GM23338 (cell line): ENCODE measurements around the gene CDC25B. TPM values are rescaled to one million over a fixed set of nuclear protein-coding genes. Genes with fewer than 3 reads are reported as not detected.
A peak's percentile ranks its signal among the peaks of the same experiment; 100 is the strongest.

Source experiments
- ATAC-seq: fragments of 200-7000 bp; cut with Tn5 transposase; 3 replicates; pipeline ENCODE4 v1.9.1; 2020
- DNase-seq: peaks from one replicate; pipeline ENCODE4 v3.0.0-alpha.2; 2015; ENCODE audit warnings: low spot score
- H2AFZ ChIP-seq: fragments of 200-600 bp; sonication (generic); 2 replicates; pipeline ENCODE4 v1.8.0; 2016; ENCODE audit warnings: antibody characterized with exemption, mild to moderate bottlenecking, moderate library complexity
- H3F3A ChIP-seq: fragments of 200-600 bp; sonication (generic); replicated peaks from 2 replicates; pipeline ENCODE4 v1.8.0; 2017; ENCODE audit warnings: antibody characterized with exemption, mixed run types, low read depth
- H3K27ac ChIP-seq: fragments of 200-600 bp; sonication (generic); 2 replicates; pipeline ENCODE4 v1.6.1; 2016; ENCODE audit warnings: low read depth
- H3K27me3 ChIP-seq: fragments of 200-600 bp; sonication (generic); 2 replicates; pipeline ENCODE4 v1.8.0; 2016; ENCODE audit warnings: mild to moderate bottlenecking, mixed run types, moderate library complexity; ENCODE audit not compliant: insufficient read depth
- H3K36me3 ChIP-seq: fragments of 200-600 bp; sonication (generic); 2 replicates; pipeline ENCODE4 v1.8.0; 2016; ENCODE audit warnings: mild to moderate bottlenecking; ENCODE audit not compliant: insufficient read depth
- H3K4me1 ChIP-seq: fragments of 200-600 bp; sonication (generic); 2 replicates; pipeline ENCODE4 v1.8.0; 2016; ENCODE audit warnings: mild to moderate bottlenecking, moderate library complexity; ENCODE audit not compliant: insufficient read depth
- H3K4me2 ChIP-seq: fragments of 200-600 bp; sonication (generic); 2 replicates; pipeline ENCODE4 v1.7.1; 2017; ENCODE audit warnings: mixed run types
- H3K4me3 ChIP-seq: fragments of 200-600 bp; sonication (generic); 2 replicates; pipeline ENCODE4 v1.6.1; 2016; ENCODE audit warnings: mixed run types
- H3K79me2 ChIP-seq: fragments of 200-600 bp; sonication (generic); replicated peaks from 2 replicates; pipeline ENCODE4 v1.8.0; 2017; ENCODE audit warnings: mild to moderate bottlenecking; ENCODE audit not compliant: insufficient read depth
- H3K9me2 ChIP-seq: fragments of 200-600 bp; sonication (generic); 2 replicates; pipeline ENCODE4 v1.8.0; 2017; ENCODE audit not compliant: insufficient read depth
- H4K20me1 ChIP-seq: fragments of 200-600 bp; sonication (generic); replicated peaks from 2 replicates; pipeline ENCODE4 v1.8.0; 2017; ENCODE audit warnings: mild to moderate bottlenecking; ENCODE audit not compliant: insufficient read depth
- H3K27ac Mint-ChIP-seq: 2 replicates; pipeline ENCODE4 v1.8.0; 2020; ENCODE audit warnings: inconsistent platforms, mild to moderate bottlenecking, moderate library complexity, mixed read lengths
- H3K27me3 Mint-ChIP-seq: 3 replicates; pipeline ENCODE4 v1.8.0; 2022; ENCODE audit warnings: low read depth, mild to moderate bottlenecking, moderate library complexity, mixed read lengths, inconsistent platforms; ENCODE audit not compliant: insufficient read depth, poor library complexity
- H3K36me3 Mint-ChIP-seq: 3 replicates; pipeline ENCODE4 v1.8.0; 2021; ENCODE audit warnings: low read depth, mild to moderate bottlenecking, inconsistent platforms, moderate library complexity, mixed read lengths
- H3K4me1 Mint-ChIP-seq: 3 replicates; pipeline ENCODE4 v1.8.0; 2020; ENCODE audit warnings: mild to moderate bottlenecking, inconsistent platforms, mixed read lengths
- H3K4me3 Mint-ChIP-seq: 3 replicates; pipeline ENCODE4 v1.8.0; 2021; ENCODE audit warnings: moderate library complexity, mild to moderate bottlenecking, inconsistent platforms, mixed read lengths
- H3K9me3 Mint-ChIP-seq: 3 replicates; pipeline ENCODE4 v1.8.0; 2020; ENCODE audit warnings: moderate library complexity, mild to moderate bottlenecking, inconsistent platforms, mixed read lengths
- CREB1 ChIP-seq: fragments of 250-450 bp; sonication (Bioruptor Pico); IDR thresholded peaks from 2 replicates; pipeline ENCODE4 v1.5.0; 2020; ENCODE audit warnings: low read depth, mild to moderate bottlenecking, moderate library complexity
- EZH2 ChIP-seq: fragments of 200-600 bp; sonication (generic); IDR thresholded peaks from one replicate; pipeline ENCODE4 v1.8.0; 2017; ENCODE audit warnings: antibody characterized with exemption, mild to moderate bottlenecking, low read depth; ENCODE audit not compliant: unreplicated experiment
- EZH2phosphoT487 ChIP-seq: fragments of 200-600 bp; sonication (generic); IDR thresholded peaks from one replicate; pipeline ENCODE4 v1.8.1; 2018; ENCODE audit warnings: antibody characterized with exemption; ENCODE audit not compliant: unreplicated experiment
- NANOG ChIP-seq: IDR thresholded peaks from 2 replicates; pipeline ENCODE4 v1.6.1; 2016; ENCODE audit warnings: antibody characterized with exemption, borderline replicate concordance
- POLR2AphosphoS5 ChIP-seq: IDR thresholded peaks from 2 replicates; pipeline ENCODE4 v1.6.1; 2016; ENCODE audit warnings: antibody characterized with exemption, low read depth
- STAT1 ChIP-seq: IDR thresholded peaks from one replicate; pipeline ENCODE4 v1.6.1; 2016; ENCODE audit warnings: antibody characterized with exemption; ENCODE audit not compliant: unreplicated experiment
- ZNF114 ChIP-seq: fragments of 250-450 bp; sonication (Bioruptor Pico); IDR thresholded peaks from 2 replicates; pipeline ENCODE4 v1.5.0; 2020; ENCODE audit warnings: mild to moderate bottlenecking, moderate library complexity
- ZNF331 ChIP-seq: fragments of 250-450 bp; sonication (Bioruptor Pico); IDR thresholded peaks from 2 replicates; pipeline ENCODE4 v1.5.0; 2020; ENCODE audit warnings: low read depth, mild to moderate bottlenecking, moderate library complexity
- polyA plus RNA-seq: library from polyadenylated mRNA; unstranded; fragments of >200 nt; fragmentation: Nextera tagmentation; extraction: Ambion mirVana; gene quantifications from 2 replicates; pipeline ENCODE4 v1.2.1, GENCODE V29; 2016
- total RNA-seq: library from RNA; depleted of rRNA; stranded (reverse); fragments of >200 nt; shearing (Covaris generic); gene quantifications from 2 replicates; pipeline ENCODE4 v1.2.3, GENCODE V29; 2014
- TF ChIP-seq, protein P1 (sequence below), 2 experiments: fragments of 200-600 bp in 1 of 2; sonication (generic) in 1 of 2; conservative IDR thresholded peaks; 2 replicates each; pipeline versions ENCODE4 v1.5.1 to v1.6.1; 2016 to 2017; ENCODE audit warnings: antibody characterized with exemption in 2 of 2, low read depth in 2 of 2, mild to moderate bottlenecking in 2 of 2, moderate library complexity in 1 of 2
- TF ChIP-seq, protein P2 (sequence below): fragments of 250-450 bp; sonication (Bioruptor Pico); IDR thresholded peaks from 2 replicates; pipeline ENCODE4 v1.5.0; 2020; ENCODE audit warnings: mild to moderate bottlenecking, moderate library complexity
- TF ChIP-seq, protein P3 (sequence below): IDR thresholded peaks from 2 replicates; pipeline ENCODE4 v1.6.1; 2016; ENCODE audit warnings: antibody characterized with exemption

Gene CDC25B
- total and polyA plus RNA-seq, 2 experiments from 2014 or later = 10.5 to 33.0 TPM

DNA sequence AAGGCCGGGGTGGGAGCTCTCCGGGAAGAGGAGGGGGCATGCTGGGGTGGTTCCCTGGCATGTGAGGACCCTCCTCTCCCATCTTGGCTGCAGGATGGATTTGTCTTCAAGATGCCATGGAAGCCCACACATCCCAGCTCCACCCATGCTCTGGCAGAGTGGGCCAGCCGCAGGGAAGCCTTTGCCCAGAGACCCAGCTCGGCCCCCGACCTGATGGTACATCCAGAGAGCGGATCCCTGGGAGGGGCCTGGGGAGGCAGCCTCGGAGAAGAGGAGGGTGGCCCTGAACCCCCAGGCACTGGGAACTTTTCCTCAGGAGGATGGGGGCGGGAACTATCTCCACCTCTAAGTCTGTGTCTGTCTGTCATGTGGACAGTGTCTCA is 4.8 kb downstream of the CDC25B start:
- Histone ChIP-seq H4K20me1 (no peaks in the 10 kb centered on the region; the same call in 1 of the 2 replicates), H3F3A (peaks cover 10% of the 10 kb centered on the region; the same call in 1 of the 2 replicates), H3K79me2 (no peaks in the 10 kb centered on the region), H3K36me3 (no peaks in the 10 kb centered on the region), H3K4me1 (peaks cover 43% of the 10 kb centered on the region), H3K27ac (peak overlapping the region; percentile 78; the same call in 1 of the 2 replicates), H3K4me3 (peak overlapping the region; percentile 44; the same call in 1 of the 2 replicates), H3K4me2 (peak overlapping the region; percentile 70), H3K27me3 (no peaks in the 10 kb centered on the region), H2AFZ (no peak overlapping the region), H3K9me2 (no peaks in the 10 kb centered on the region)
- Mint-ChIP-seq H3K9me3 (no peaks in the 10 kb centered on the region), H3K27ac (0 out of 2 replicates have a peak overlapping the region, but pooled peaks have one; percentile 54), H3K4me3 (no peak overlapping the region), H3K4me1 (peaks cover 51% of the 10 kb centered on the region), H3K27me3 (peaks cover 25% of the 10 kb centered on the region), H3K36me3 (peaks cover 53% of the 10 kb centered on the region)
- no peak for TF ChIP-seq ZNF114 (CRISPR knock-in tag)
- ATAC-seq (no peak), DNase-seq (no peak)

DNA sequence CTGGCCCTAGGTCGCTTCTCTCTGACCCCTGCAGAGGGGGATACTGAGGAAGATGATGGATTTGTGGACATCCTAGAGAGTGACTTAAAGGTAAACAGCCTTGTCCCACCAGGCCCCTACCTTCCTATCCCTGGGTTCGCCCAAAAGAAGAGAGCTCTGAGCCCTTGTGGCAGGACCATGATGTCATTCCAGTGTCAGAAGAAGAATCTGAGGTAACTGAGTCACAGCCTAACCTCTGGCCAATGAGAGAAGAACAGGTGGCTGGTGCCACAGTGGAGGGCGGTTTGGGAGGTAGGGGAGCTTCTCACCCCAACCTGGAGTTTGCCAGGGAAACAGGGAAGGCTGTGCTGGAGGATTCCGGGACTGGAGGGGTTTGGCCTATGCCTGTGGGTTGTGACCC is 5.2 kb downstream of the CDC25B start:
- peaks cover 10% of the 10 kb centered on the region; the same call in 1 of the 2 replicates for H3F3A ChIP-seq
- no peaks in the 10 kb centered on the region; the same call in 1 of the 2 replicates for H4K20me1 ChIP-seq
- H3K27ac ChIP-seq = no peak overlapping the region
- ATAC-seq (no peak), DNase-seq (no peak)
- no peak overlapping the region for H2AFZ ChIP-seq
- H3K9me2 ChIP-seq = no peaks in the 10 kb centered on the region
- H3K27me3 ChIP-seq = no peaks in the 10 kb centered on the region
- no peak overlapping the region for H3K4me3 ChIP-seq
- peaks cover 43% of the 10 kb centered on the region for H3K4me1 ChIP-seq
- Mint-ChIP-seq H3K4me1 (peaks cover 53% of the 10 kb centered on the region), H3K4me3 (no peak overlapping the region), H3K9me3 (no peaks in the 10 kb centered on the region), H3K27ac (no peak overlapping the region), H3K36me3 (peaks cover 56% of the 10 kb centered on the region), H3K27me3 (peaks cover 26% of the 10 kb centered on the region)
- no peaks in the 10 kb centered on the region for H3K79me2 ChIP-seq
- no peak overlapping the region for H3K4me2 ChIP-seq
- H3K36me3 ChIP-seq = no peaks in the 10 kb centered on the region
- TF ChIP-seq EZH2 (no peak), NANOG (no peak), POLR2AphosphoS5 (no peak), ZNF331 (CRISPR knock-in tag) (no peak), EZH2phosphoT487 (no peak), ZNF114 (CRISPR knock-in tag) (no peak), CREB1 (CRISPR knock-in tag) (no peak), STAT1 (no peak)
- TF ChIP-seq, protein P1, sequence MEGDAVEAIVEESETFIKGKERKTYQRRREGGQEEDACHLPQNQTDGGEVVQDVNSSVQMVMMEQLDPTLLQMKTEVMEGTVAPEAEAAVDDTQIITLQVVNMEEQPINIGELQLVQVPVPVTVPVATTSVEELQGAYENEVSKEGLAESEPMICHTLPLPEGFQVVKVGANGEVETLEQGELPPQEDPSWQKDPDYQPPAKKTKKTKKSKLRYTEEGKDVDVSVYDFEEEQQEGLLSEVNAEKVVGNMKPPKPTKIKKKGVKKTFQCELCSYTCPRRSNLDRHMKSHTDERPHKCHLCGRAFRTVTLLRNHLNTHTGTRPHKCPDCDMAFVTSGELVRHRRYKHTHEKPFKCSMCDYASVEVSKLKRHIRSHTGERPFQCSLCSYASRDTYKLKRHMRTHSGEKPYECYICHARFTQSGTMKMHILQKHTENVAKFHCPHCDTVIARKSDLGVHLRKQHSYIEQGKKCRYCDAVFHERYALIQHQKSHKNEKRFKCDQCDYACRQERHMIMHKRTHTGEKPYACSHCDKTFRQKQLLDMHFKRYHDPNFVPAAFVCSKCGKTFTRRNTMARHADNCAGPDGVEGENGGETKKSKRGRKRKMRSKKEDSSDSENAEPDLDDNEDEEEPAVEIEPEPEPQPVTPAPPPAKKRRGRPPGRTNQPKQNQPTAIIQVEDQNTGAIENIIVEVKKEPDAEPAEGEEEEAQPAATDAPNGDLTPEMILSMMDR (conservative IDR thresholded peaks at IDR 0.05; ENCODE audit: low read depth in 2 of 2) = no peak
- TF ChIP-seq, protein P2, sequence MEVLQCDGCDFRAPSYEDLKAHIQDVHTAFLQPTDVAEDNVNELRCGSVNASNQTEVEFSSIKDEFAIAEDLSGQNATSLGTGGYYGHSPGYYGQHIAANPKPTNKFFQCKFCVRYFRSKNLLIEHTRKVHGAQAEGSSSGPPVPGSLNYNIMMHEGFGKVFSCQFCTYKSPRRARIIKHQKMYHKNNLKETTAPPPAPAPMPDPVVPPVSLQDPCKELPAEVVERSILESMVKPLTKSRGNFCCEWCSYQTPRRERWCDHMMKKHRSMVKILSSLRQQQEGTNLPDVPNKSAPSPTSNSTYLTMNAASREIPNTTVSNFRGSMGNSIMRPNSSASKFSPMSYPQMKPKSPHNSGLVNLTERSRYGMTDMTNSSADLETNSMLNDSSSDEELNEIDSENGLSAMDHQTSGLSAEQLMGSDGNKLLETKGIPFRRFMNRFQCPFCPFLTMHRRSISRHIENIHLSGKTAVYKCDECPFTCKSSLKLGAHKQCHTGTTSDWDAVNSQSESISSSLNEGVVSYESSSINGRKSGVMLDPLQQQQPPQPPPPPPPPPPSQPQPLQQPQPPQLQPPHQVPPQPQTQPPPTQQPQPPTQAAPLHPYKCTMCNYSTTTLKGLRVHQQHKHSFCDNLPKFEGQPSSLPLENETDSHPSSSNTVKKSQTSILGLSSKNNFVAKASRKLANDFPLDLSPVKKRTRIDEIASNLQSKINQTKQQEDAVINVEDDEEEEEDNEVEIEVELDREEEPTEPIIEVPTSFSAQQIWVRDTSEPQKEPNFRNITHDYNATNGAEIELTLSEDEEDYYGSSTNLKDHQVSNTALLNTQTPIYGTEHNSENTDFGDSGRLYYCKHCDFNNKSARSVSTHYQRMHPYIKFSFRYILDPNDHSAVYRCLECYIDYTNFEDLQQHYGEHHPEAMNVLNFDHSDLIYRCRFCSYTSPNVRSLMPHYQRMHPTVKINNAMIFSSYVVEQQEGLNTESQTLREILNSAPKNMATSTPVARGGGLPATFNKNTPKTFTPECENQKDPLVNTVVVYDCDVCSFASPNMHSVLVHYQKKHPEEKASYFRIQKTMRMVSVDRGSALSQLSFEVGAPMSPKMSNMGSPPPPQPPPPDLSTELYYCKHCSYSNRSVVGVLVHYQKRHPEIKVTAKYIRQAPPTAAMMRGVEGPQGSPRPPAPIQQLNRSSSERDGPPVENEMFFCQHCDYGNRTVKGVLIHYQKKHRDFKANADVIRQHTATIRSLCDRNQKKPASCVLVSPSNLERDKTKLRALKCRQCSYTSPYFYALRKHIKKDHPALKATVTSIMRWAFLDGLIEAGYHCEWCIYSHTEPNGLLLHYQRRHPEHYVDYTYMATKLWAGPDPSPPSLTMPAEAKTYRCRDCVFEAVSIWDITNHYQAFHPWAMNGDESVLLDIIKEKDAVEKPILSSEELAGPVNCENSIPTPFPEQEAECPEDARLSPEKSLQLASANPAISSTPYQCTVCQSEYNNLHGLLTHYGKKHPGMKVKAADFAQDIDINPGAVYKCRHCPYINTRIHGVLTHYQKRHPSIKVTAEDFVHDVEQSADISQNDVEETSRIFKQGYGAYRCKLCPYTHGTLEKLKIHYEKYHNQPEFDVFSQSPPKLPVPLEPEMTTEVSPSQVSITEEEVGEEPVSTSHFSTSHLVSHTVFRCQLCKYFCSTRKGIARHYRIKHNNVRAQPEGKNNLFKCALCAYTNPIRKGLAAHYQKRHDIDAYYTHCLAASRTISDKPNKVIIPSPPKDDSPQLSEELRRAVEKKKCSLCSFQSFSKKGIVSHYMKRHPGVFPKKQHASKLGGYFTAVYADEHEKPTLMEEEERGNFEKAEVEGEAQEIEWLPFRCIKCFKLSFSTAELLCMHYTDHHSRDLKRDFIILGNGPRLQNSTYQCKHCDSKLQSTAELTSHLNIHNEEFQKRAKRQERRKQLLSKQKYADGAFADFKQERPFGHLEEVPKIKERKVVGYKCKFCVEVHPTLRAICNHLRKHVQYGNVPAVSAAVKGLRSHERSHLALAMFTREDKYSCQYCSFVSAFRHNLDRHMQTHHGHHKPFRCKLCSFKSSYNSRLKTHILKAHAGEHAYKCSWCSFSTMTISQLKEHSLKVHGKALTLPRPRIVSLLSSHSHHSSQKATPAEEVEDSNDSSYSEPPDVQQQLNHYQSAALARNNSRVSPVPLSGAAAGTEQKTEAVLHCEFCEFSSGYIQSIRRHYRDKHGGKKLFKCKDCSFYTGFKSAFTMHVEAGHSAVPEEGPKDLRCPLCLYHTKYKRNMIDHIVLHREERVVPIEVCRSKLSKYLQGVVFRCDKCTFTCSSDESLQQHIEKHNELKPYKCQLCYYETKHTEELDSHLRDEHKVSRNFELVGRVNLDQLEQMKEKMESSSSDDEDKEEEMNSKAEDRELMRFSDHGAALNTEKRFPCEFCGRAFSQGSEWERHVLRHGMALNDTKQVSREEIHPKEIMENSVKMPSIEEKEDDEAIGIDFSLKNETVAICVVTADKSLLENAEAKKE (CRISPR knock-in tag) = no peak
- TF ChIP-seq, protein P3, sequence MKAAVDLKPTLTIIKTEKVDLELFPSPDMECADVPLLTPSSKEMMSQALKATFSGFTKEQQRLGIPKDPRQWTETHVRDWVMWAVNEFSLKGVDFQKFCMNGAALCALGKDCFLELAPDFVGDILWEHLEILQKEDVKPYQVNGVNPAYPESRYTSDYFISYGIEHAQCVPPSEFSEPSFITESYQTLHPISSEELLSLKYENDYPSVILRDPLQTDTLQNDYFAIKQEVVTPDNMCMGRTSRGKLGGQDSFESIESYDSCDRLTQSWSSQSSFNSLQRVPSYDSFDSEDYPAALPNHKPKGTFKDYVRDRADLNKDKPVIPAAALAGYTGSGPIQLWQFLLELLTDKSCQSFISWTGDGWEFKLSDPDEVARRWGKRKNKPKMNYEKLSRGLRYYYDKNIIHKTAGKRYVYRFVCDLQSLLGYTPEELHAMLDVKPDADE = no peak
